ENCODE results near the gene LEMD1. TPM values are rescaled to one million over a fixed set of nuclear protein-coding genes. Genes with fewer than 3 reads are reported as not detected.
A peak's percentile ranks its signal among the peaks of the same experiment; 100 is the strongest.

The LEMD1 gene
- total RNA-seq, 4 donors from 2014 or later: 1.1 to 1.4 (median 1.3) TPM; not detected in 1

GRCh38 chr1:205351984-205352713 is 69.7 kb downstream of the LEMD1 start:
- Histone ChIP-seq H3K36me3 (no peaks in the 10 kb centered on the region), H3K27ac (peak overlapping the region in 3 of 4 donors; percentile 16 to 59 (median 36)), H3K4me3 (no peak overlapping the region), H3K27me3 (peaks cover 0 to 40% (median 0%) of the 10 kb centered on the region in 4 donors), H3K9me3 (no peaks in the 10 kb centered on the region), H3K4me1 (peaks cover 5 to 76% (median 11%) of the 10 kb centered on the region in 3 donors)
- no peak for DNase-seq
- TF ChIP-seq POLR2A (IDR thresholded peaks at IDR 0.05): no peak
- TF ChIP-seq CTCF (IDR thresholded peaks at IDR 0.05): no peak
- intact Hi-C loops (cut with DNase I): loop anchor here (10.0 kb wide), 1 partner anchor 133 kb away; no protein-coding TSS in a partner anchor
- 84 to 94% methylated on average over 2 to 9 of the region's 11 CpGs for WGBS, 2 donors

- peaks cover 0 to 41% (median 1%) of the 10 kb centered on the region in 4 donors for H3K27me3 ChIP-seq
- intact Hi-C loops (cut with DNase I): loop anchor here (10.0 kb wide), 1 partner anchor 134 kb away; no protein-coding TSS in a partner anchor
Measured at GRCh38 chr1:205350691-205351141, 71.1 kb downstream of the LEMD1 start.

GRCh38 chr1:205350124-205350523 is 71.7 kb downstream of the LEMD1 start:
- H3K27ac ChIP-seq: peak overlapping the region in 2 of 4 donors; percentile 19 to 62
- intact Hi-C loops (cut with DNase I): loop anchor here (10.0 kb wide), 1 partner anchor 135 kb away; no protein-coding TSS in a partner anchor
- 84 to 100% methylated on average over 1 to 2 of the region's 4 CpGs for WGBS, 2 donors
- no peak for TF ChIP-seq CTCF (IDR thresholded peaks at IDR 0.05)
- no peak for TF ChIP-seq POLR2A (IDR thresholded peaks at IDR 0.05)
- no peaks in the 10 kb centered on the region for H3K9me3 ChIP-seq
- H3K4me1 ChIP-seq: peaks cover 0 to 56% (median 0%) of the 10 kb centered on the region in 3 donors
- H3K36me3 ChIP-seq: no peaks in the 10 kb centered on the region
- DNase-seq: no peak
- H3K27me3 ChIP-seq: peaks cover 0 to 47% (median 2%) of the 10 kb centered on the region in 4 donors
- no peak overlapping the region for H3K4me3 ChIP-seq

More at GRCh38 chr1:205350691-205351141, 71.1 kb downstream of the LEMD1 start:
- WGBS, 2 donors: 74 to 75% methylated on average over 4 to 8 of the region's 8 CpGs
- Histone ChIP-seq H3K4me1 (peaks cover 0 to 61% (median 0%) of the 10 kb centered on the region in 3 donors), H3K4me3 (no peak overlapping the region), H3K27ac (no peak overlapping the region), H3K36me3 (no peaks in the 10 kb centered on the region), H3K9me3 (no peaks in the 10 kb centered on the region)
- no peak for DNase-seq
- TF ChIP-seq POLR2A (IDR thresholded peaks at IDR 0.05) (no peak), CTCF (IDR thresholded peaks at IDR 0.05) (no peak)

GRCh38 chr1:205348554-205349487 is 73.0 kb downstream of the LEMD1 start:
- peak overlapping the region in 2 of 4 donors; percentile 28 to 62 for H3K27ac ChIP-seq
- H3K36me3 ChIP-seq: no peaks in the 10 kb centered on the region
- H3K9me3 ChIP-seq: no peaks in the 10 kb centered on the region
- intact Hi-C loops (cut with DNase I): no loop called here
- H3K27me3 ChIP-seq: peaks cover 11 to 60% (median 12%) of the 10 kb centered on the region in 4 donors
- H3K4me3 ChIP-seq: no peak overlapping the region
- TF ChIP-seq POLR2A (IDR thresholded peaks at IDR 0.05) (no peak), CTCF (IDR thresholded peaks at IDR 0.05) (no peak)
- peaks cover 5 to 51% (median 6%) of the 10 kb centered on the region in 3 donors for H3K4me1 ChIP-seq
- 52 to 59% methylated on average over 2 to 4 of the region's 5 CpGs for WGBS, 2 donors
- DNase-seq: no peak
